ENCODE data around the gene FARS2. TPM values are rescaled to one million over a fixed set of nuclear protein-coding genes. Genes with fewer than 3 reads are reported as not detected.

The FARS2 gene
- total and polyA plus RNA-seq, 2 donors (not counting 3 experiments of a cell fraction or from before 2014, with no cell fraction given): 20.2 to 20.5 TPM

GRCh38 chr6:5626727-5627426 lies 365.6 kb downstream of the FARS2 start:
- Histone ChIP-seq H3K9me1 (replicated peaks; ENCODE audit: control insufficient read depth, extremely low read depth, insufficient read depth, low read length) (no peaks in the 10 kb centered on the region), H3K4me1 (ENCODE audit: control insufficient read depth, extremely low read depth, insufficient read depth, low read length) (peaks cover 3% of the 10 kb centered on the region), H3K27ac (ENCODE audit: insufficient read depth, low read depth, low read length) (no peak overlapping the region), H3K9ac (replicated peaks; ENCODE audit: extremely low read depth, insufficient read depth, low read length) (no peak overlapping the region), H4K20me1 (replicated peaks; ENCODE audit: control insufficient read depth, extremely low read depth, insufficient read depth, low read length) (no peaks in the 10 kb centered on the region), H2AFZ (ENCODE audit: low read depth, low read length) (no peak overlapping the region), H3K79me2 (ENCODE audit: control insufficient read depth, insufficient read depth, low read length) (no peaks in the 10 kb centered on the region), H3K27me3 (ENCODE audit: control insufficient read depth in 2 of 2, insufficient read depth in 2 of 2, low read length in 2 of 2) (no peaks in the 10 kb centered on the region), H3K4me3 (replicated peaks in 1 of 3; ENCODE audit: insufficient read depth in 1 of 3, low read depth in 1 of 3, low read length in 3 of 3) (no peak overlapping the region), H3K4me2 (ENCODE audit: insufficient read depth, low read length) (no peak overlapping the region), H3K36me3 (ENCODE audit: control insufficient read depth in 2 of 2, extremely low read depth in 1 of 2, insufficient read depth in 2 of 2, low read length in 2 of 2) (no peaks in the 10 kb centered on the region), H3K9me3 (replicated peaks; ENCODE audit: control insufficient read depth, insufficient read depth, low read length) (no peaks in the 10 kb centered on the region)
- dilution Hi-C loops (cut with MboI; ENCODE audit: extremely low pct_ligation_motif_present, low sequenced_read_pairs) (no loop called here), intact Hi-C loops (cut with micrococcal nuclease) (loop anchor here (10.0 kb wide), 1 partner anchor 918 kb away; no protein-coding TSS in a partner anchor)
- no peak for DNase-seq (ENCODE audit: low read depth, low spot score)
- no TSS peak for BruUV-seq (replicated peaks)
- POLR2A ChIA-PET: no interaction called here
- CTCF ChIA-PET: no interaction called here
- FAIRE-seq: no peak
- TF ChIP-seq CTCF (IDR thresholded peaks at IDR 0.05; ENCODE audit: extremely low read depth in 1 of 2, insufficient read depth in 1 of 2, low read depth in 1 of 2, low read length in 2 of 2) (no peak), MYC (IDR thresholded peaks at IDR 0.05; ENCODE audit: low read depth, low read length) (no peak), EZH2 (IDR thresholded peaks at IDR 0.05; ENCODE audit: borderline replicate concordance, low read depth, low read length, severe bottlenecking) (no peak), JUN (IDR thresholded peaks at IDR 0.05; ENCODE audit: borderline replicate concordance, insufficient read depth, insufficient read length, low read depth) (no peak), MAX (IDR thresholded peaks at IDR 0.05; ENCODE audit: insufficient read depth, insufficient read length) (no peak), GATA2 (IDR thresholded peaks at IDR 0.05; ENCODE audit: insufficient read depth, insufficient read length, low read depth, low read length) (no peak), FOS (IDR thresholded peaks at IDR 0.05; ENCODE audit: borderline replicate concordance, insufficient read depth, low read length) (no peak), POLR2AphosphoS5 (IDR thresholded peaks at IDR 0.05; ENCODE audit: insufficient read depth, low read depth, low read length) (no peak)
